ENCODE measurements around the gene PSTPIP1.

Gene PSTPIP1

DNA sequence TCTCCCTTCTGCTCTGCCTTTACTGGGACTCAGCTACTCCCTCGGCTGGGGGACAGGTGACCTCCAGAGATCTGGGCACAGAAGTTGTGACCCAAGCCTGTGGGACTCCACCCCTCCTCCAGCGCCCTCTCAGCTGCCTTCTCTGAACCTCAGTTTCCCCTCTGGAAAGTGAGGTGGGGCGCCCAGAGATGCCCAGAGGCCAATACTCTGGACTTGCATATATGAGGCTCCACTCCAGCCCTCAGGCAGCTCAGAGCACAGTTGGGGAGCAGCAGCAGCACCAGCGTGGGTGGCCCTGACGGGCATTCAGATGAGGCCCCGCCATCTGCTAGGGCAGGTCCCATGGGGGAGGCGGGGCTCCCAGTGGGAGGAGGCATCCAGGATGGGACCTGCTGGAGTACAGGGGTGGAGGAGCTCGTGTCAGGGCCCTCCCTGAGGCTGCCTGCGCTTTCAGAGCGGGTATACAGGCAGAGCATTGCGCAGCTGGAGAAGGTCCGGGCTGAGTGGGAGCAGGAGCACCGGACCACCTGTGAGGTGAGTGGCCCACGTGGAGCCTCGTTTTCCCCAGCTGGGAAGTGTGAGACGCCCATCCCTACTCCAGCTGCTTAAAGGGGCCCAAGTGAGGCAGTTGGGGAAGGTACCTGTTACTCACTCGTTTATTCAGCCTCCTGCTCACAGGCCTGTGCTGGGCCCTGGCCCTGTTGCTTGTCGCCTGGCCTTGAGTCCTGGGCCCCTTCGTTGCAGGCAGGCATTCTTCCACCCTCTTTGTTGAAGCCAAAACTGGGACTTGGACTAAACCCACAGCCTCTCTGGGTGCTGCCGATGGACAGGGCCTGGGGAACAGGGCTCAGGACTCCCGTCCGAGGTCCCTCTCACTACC is 35.4 kb downstream of the PSTPIP1 start:
- H3K4me3 Mint-ChIP-seq: no peak overlapping the region
- DNase-seq (ENCODE audit: low spot score): no peak
- peaks cover 51% of the 10 kb centered on the region for H3K36me3 Mint-ChIP-seq (ENCODE audit: low read depth)
- no peak overlapping the region for H3K27ac Mint-ChIP-seq
- H3K4me1 Mint-ChIP-seq (ENCODE audit: low read depth): peaks cover 4% of the 10 kb centered on the region
- no peaks in the 10 kb centered on the region for H3K9me3 Mint-ChIP-seq
- no peaks in the 10 kb centered on the region for H3K27me3 Mint-ChIP-seq (ENCODE audit: low read depth)

DNA sequence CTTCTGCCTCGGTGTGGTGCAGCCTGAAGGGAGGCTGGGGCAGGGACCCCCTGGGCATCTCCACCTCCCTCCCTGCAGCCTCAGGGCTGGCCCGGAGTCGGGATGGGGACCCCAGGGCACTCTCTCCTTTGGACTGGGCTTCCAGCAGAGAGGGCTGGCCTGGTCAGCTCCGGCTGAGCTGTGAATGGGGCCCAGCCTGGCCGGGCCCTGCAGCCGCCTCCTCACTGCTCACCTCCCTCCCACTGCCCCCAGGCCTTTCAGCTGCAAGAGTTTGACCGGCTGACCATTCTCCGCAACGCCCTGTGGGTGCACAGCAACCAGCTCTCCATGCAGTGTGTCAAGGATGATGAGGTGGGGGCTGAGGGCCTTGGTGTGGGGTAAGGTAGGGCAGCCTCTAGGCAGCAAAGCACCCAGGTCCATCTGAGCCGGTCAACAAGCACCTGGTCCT is 36.0 kb downstream of the PSTPIP1 start:
- no peak for DNase-seq (ENCODE audit: low spot score)
- Mint-ChIP-seq H3K4me1 (ENCODE audit: low read depth) (peaks cover 3% of the 10 kb centered on the region), H3K9me3 (no peaks in the 10 kb centered on the region), H3K27ac (no peak overlapping the region), H3K36me3 (ENCODE audit: low read depth) (peaks cover 55% of the 10 kb centered on the region), H3K4me3 (no peak overlapping the region), H3K27me3 (ENCODE audit: low read depth) (no peaks in the 10 kb centered on the region)

DNA sequence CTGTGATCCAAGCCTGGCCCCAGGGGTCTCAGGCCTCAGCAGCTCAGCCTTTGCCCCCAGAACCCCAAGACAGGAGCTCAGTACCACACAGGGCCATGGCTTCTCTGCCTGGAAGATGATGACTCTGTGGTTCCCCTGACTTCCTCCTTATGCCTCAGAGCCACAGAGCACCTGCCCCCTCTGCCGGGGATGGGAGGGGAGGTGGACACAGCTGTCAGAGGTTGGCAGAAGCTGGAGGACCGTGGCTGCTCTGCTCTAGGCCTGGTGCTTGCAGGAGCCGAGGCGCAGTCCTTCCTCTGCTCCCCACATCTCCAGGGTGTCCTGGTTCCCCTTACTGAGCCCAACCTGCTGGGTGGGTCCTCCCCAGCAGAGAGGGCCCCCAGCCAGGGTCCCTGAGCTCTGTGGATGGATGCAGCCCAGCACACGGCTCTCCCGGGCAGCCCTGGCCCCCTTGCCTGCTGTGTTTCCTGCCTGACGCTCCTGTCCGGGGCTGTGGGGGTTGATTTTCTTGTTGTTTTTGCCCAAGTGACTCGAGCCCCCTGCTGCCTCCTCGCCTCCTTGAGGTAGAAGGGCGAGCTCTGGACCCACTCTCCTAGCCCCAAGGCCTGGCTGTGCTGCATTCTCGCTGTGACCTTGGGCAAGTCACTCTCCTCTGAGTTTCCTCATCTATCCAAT is 36.6 kb downstream of the PSTPIP1 start:
- Mint-ChIP-seq H3K4me1 (ENCODE audit: low read depth) (no peaks in the 10 kb centered on the region), H3K9me3 (no peaks in the 10 kb centered on the region), H3K4me3 (no peak overlapping the region), H3K27ac (no peak overlapping the region), H3K27me3 (ENCODE audit: low read depth) (no peaks in the 10 kb centered on the region), H3K36me3 (ENCODE audit: low read depth) (peaks cover 57% of the 10 kb centered on the region)
- no peak for DNase-seq (ENCODE audit: low spot score)

DNA sequence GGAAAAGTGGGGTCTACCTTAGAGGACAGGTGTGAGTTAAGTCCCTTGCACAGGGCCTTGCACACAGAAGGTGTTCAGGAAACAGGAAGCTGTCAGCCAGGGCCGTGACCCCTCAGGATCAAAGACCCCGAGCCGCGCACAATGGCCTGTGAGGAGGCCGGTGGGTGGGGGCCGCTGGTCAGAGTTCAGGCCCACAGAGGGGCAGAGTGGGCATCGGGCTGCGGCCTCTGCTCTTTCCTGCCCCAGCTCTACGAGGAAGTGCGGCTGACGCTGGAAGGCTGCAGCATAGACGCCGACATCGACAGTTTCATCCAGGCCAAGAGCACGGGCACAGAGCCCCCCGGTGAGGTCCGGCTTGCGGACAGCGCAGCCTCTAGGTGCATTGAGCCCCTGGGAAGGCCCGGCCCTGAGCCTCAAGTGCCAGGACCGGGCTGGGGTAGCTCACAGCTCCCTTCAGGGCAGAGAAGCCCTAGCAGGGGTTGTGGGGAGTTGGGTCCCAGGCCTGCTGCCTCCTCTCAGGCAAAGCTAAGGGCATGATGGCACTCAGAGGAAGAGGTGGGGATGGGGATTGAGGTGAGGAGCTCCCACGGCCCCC is 37.2 kb downstream of the PSTPIP1 start:
- H3K36me3 Mint-ChIP-seq (ENCODE audit: low read depth): peaks cover 59% of the 10 kb centered on the region
- no peaks in the 10 kb centered on the region for H3K27me3 Mint-ChIP-seq (ENCODE audit: low read depth)
- H3K27ac Mint-ChIP-seq: no peak overlapping the region
- no peaks in the 10 kb centered on the region for H3K4me1 Mint-ChIP-seq (ENCODE audit: low read depth)
- DNase-seq (ENCODE audit: low spot score): no peak
- no peak overlapping the region for H3K4me3 Mint-ChIP-seq
- H3K9me3 Mint-ChIP-seq: no peaks in the 10 kb centered on the region

DNA sequence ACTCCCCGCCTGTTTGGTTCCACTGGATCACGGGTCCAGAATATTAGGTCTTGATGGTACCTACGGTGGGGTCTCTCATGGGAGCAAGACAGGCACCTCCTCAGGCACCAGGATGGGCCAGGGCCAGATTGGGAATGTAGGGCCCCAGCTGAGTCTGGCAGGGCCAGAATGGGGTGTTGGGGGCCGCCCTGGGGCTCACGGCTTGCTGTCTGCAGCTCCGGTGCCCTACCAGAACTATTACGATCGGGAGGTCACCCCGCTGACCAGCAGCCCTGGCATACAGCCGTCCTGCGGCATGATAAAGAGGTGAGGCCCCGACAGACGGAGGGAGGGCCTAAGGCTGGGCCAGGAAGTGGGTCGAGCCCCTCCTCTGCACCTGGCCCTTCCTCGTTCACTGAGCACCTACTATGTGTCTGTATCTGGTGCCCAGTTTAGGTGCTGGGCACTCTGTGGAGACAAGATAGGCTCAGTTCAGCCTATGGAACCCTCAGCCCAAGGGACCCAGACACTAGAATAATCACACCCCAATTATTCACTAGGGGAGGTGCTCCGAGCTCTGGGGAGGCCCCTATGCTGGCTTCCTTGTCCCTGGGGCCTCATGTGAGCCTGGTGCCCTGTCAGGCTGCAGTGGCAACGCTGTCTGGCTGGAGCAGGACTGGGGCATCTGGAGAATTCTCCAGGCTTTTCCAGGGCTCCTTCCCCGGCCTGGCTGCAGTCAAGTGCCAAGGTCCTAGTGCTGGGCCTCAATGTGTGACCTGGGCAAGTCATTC is 37.9 kb downstream of the PSTPIP1 start:
- Mint-ChIP-seq H3K27ac (no peak overlapping the region), H3K4me3 (no peak overlapping the region), H3K36me3 (ENCODE audit: low read depth) (peaks cover 61% of the 10 kb centered on the region), H3K27me3 (ENCODE audit: low read depth) (no peaks in the 10 kb centered on the region), H3K4me1 (ENCODE audit: low read depth) (no peaks in the 10 kb centered on the region), H3K9me3 (no peaks in the 10 kb centered on the region)
- no peak for DNase-seq (ENCODE audit: low spot score)

DNA sequence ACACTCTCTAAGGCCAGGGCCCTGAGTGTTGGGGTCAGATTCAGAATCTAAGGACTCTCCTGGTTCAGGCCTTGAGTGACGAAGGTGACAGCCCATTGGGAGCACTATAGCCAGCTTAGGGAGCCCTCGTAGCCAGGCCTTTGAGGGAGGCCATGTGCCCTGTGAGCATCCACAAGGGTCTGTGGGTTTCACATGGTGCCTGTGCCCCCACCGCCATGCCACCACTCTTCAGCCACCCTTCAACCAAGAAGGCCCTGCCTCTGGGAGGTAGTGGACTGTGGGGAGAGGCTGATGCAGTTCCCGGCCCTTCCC is 38.4 kb downstream of the PSTPIP1 start:
- no peak overlapping the region for H3K27ac Mint-ChIP-seq
- H3K27me3 Mint-ChIP-seq (ENCODE audit: low read depth): no peaks in the 10 kb centered on the region
- no peak for DNase-seq (ENCODE audit: low spot score)
- H3K4me1 Mint-ChIP-seq (ENCODE audit: low read depth): peaks cover under 1% of the 10 kb centered on the region
- H3K36me3 Mint-ChIP-seq (ENCODE audit: low read depth): peaks cover 61% of the 10 kb centered on the region
- no peak overlapping the region for H3K4me3 Mint-ChIP-seq
- H3K9me3 Mint-ChIP-seq: peaks cover 2% of the 10 kb centered on the region

DNA sequence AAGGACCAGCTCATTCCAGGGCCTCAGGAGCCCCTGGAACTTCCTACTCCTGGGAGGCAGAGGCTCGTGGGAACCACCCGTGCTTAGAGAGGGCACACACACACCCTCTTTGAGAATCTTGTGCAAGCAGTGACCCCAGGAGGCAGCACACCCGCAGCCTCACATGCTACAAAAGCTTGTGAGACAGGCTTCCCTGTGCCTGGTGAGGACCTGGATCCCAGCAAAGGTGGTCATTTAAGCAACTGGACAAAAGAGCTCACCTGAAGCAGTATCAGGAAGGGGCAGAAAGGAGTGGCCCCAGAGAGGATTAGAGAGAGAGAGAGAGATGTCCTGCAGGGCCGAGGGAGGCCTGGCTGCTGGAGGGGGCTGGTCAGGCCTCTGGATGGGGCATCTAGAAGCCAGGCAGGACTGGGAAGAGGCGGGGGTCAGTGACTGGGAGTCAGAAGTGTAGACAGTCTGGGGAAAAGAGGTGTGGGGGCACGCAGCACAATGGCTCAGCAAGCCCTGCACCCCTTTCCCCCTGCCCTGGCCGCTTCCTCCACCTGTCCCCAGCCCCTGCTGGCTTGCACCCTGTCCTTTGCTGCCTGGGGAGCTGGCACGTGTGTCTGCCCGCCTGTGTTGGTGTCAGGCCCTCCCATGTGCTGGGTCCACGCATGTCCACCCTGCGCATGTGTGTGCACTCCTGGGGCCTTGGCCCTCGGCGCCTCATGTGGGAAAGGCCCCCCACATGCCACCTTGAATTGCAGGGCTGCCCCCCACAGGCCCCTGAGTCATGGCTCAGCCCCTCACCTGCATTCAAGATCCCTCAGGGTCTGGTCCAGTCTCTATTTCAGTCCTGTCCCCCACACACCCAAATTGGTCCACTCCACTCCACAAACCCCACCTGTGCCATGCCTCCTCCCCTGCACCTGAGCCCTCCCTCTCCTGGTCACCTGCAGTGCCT is 39.1 kb downstream of the PSTPIP1 start:
- H3K36me3 Mint-ChIP-seq (ENCODE audit: low read depth): peaks cover 60% of the 10 kb centered on the region
- no peaks in the 10 kb centered on the region for H3K27me3 Mint-ChIP-seq (ENCODE audit: low read depth)
- peaks cover 4% of the 10 kb centered on the region for H3K9me3 Mint-ChIP-seq
- H3K4me3 Mint-ChIP-seq: no peak overlapping the region
- H3K4me1 Mint-ChIP-seq (ENCODE audit: low read depth): peaks cover 4% of the 10 kb centered on the region
- peak overlapping the region; percentile 35 for H3K27ac Mint-ChIP-seq
- no peak for DNase-seq (ENCODE audit: low spot score)

DNA sequence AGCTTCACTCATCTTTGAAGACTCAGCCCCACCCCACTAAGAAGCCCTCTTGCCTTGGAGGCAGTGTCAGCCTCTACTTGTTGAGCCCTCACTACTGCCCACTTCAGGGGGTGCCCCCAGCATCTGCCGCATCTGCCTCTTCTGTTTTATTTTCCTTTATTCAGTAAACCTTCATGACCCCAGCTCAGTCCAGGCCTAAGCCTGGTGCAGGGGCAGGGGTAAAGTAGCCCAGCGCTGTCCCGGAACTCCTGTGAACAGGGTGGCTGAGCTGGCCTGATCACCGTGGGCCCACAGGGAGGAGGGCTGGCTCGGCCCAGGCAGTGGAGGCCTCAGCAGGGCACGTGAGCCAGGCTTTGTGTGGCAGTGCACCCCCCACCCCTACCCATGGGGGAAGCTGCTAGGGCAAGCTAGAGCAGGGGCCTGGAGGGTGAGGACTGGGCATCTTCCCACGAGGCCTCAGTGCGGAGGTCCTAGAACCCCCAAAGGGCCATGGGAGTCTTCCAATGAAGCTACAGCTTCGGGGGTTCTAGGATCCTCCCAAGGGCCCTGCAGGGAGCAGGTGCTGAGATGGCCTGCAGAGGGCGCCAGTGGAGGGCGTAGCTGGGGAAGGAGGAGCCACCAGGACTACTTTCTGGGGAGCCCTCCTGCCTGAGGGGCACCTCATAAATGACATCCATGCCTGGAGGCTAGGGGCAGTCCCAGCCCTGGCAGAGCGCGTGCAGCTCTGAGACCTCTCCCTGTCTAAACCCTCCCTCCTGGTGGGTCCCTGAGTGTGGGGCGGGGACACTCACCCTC is 40.0 kb downstream of the PSTPIP1 start:
- H3K36me3 Mint-ChIP-seq (ENCODE audit: low read depth): peaks cover 58% of the 10 kb centered on the region
- peaks cover 4% of the 10 kb centered on the region for H3K9me3 Mint-ChIP-seq
- H3K27me3 Mint-ChIP-seq (ENCODE audit: low read depth): no peaks in the 10 kb centered on the region
- DNase-seq (ENCODE audit: low spot score): no peak
- H3K4me3 Mint-ChIP-seq: no peak overlapping the region
- H3K4me1 Mint-ChIP-seq (ENCODE audit: low read depth): peaks cover 4% of the 10 kb centered on the region
- H3K27ac Mint-ChIP-seq: peak overlapping the region; percentile 17

DNA sequence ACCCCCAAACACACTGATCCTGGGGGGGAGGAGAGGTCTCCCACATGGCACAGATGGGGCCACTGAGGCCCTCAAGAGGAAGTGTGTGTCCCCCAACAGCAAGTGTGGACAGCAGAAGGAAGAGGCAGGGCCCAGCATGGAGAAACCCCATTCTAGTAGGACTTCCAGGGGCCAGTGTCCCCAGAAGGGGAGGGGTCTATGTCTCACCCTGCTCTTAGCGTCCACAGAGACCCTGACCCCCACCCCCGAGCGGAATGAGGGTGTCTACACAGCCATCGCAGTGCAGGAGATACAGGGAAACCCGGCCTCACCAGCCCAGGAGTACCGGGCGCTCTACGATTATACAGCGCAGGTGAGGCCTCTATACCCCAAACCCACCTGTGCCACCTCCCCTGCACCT is 40.7 kb downstream of the PSTPIP1 start:
- Mint-ChIP-seq H3K36me3 (ENCODE audit: low read depth) (peaks cover 60% of the 10 kb centered on the region), H3K4me1 (ENCODE audit: low read depth) (peaks cover 4% of the 10 kb centered on the region), H3K27me3 (ENCODE audit: low read depth) (no peaks in the 10 kb centered on the region), H3K4me3 (no peak overlapping the region), H3K27ac (peak overlapping the region; percentile 57), H3K9me3 (peaks cover 4% of the 10 kb centered on the region)
- no peak for DNase-seq (ENCODE audit: low spot score)

DNA sequence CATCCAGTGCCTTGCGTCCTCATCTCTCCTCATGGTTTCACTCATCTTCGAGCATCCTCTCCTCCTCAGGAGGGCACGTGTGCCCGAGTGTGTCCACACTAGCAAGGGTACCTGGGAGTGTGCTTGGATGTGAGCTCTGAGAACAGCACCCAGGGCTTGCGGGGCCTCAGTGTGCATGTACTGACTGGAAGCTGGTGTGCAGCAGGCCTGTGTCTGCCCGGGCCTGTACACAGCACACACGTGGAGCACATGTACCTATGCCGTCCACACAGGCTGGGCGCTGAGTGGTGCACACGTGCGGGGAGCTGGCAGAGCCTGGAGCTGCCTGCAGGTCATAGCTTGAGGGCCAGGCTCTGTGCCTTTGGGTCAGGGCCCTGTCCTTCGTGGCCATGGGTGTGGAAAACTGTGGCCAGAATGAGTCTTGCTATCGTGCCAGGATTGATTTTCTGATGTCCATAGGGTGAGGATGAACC is 41.1 kb downstream of the PSTPIP1 start:
- Mint-ChIP-seq H3K4me1 (ENCODE audit: low read depth) (peaks cover 7% of the 10 kb centered on the region), H3K27ac (peak overlapping the region; percentile 71), H3K36me3 (ENCODE audit: low read depth) (peaks cover 64% of the 10 kb centered on the region), H3K9me3 (peaks cover 4% of the 10 kb centered on the region), H3K4me3 (peak overlapping the region; percentile 9), H3K27me3 (ENCODE audit: low read depth) (no peaks in the 10 kb centered on the region)
- DNase-seq (ENCODE audit: low spot score): no peak

DNA sequence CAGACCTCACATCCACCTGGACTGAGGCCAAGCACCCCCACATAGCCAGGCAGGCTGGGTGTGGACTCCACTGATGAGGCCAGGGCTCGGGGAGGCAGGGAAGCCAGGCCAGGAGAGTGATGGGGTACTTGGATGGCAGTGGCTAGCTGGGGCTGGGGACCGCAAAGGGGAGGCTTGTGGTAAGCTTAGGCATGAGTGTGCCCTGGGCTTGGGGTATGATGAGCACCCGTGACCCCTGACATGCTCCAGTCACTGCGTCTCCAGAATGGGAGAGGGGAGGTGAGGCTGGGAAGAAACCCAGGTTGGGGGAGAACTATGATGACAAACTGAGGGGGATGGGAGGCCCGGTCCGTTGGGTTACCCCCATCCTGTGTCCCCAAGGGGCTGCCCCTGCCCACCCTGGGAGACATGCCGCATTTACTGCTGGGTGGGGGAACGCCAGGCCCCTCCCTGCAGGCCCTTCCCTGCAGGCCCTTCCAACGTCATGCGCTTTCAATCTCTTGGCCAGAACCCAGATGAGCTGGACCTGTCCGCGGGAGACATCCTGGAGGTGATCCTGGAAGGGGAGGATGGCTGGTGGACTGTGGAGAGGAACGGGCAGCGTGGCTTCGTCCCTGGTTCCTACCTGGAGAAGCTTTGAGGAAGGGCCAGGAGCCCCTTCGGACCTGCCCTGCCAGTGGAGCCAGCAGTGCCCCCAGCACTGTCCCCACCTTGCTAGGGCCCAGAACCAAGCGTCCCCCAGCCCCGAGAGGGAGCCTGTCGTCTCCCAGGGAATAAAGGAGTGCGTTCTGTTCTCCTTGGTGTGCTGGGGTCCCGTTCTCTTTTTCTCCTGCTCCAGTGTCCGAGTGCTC is 41.8 kb downstream of the PSTPIP1 start:
- DNase-seq (ENCODE audit: low spot score): peak; percentile 0
- H3K4me1 Mint-ChIP-seq (ENCODE audit: low read depth): peaks cover 7% of the 10 kb centered on the region
- peaks cover 63% of the 10 kb centered on the region for H3K36me3 Mint-ChIP-seq (ENCODE audit: low read depth)
- no peaks in the 10 kb centered on the region for H3K27me3 Mint-ChIP-seq (ENCODE audit: low read depth)
- peaks cover 4% of the 10 kb centered on the region for H3K9me3 Mint-ChIP-seq
- peak overlapping the region; percentile 9 for H3K4me3 Mint-ChIP-seq
- H3K27ac Mint-ChIP-seq: peak overlapping the region; percentile 76

All from T-helper 2 cell treated with Interferon-gamma antibody and Interleukin-4, amounts not matched to agents 5 μg/mL and 100 μg/mL, for 36 hours (primary cell).